HT-29 (cell line): ENCODE measurements around the gene TCFL5. TPM values are rescaled to one million over a fixed set of nuclear protein-coding genes. Genes with fewer than 3 reads are reported as not detected.
"Not testable (repeated sequence)": the region's sequence is repeated elsewhere in the genome, so short reads cannot be mapped to it uniquely, and the experiment has no call there.

Experiments
- DNase-seq: peaks from one replicate; pipeline ENCODE4 v3.0.0-alpha.2; 2015; ENCODE audit warnings: low spot score
- total RNA-seq: library from RNA; depleted of rRNA; stranded (reverse); fragments of >200 nt; shearing (Covaris generic); gene quantifications from 2 replicates; pipeline ENCODE4 v1.2.3, GENCODE V29; 2014

Gene TCFL5
- total RNA-seq, 1 experiment from 2014 or later: 16.1 TPM

DNA sequence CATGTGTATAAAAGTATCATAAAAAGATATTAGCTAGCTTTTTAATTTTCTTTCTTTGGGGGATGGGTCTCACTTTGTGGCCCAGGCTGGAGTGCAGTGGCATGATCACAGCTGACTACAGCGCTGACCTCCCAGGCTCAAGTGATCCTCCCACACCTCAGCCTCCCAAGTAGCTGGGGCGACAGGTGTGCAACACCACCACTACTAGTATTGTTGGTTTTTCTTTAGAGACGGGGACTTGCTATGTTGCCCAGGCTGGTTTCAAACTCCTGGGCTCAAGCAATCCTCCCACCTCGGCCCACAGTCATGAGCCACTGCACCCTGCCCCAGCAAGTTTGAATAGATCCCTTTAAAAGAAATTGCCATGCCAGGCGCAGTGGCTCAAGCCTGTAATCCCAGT, 6.5 kb downstream of the TCFL5 start:
- DNase-seq: no peak

DNA sequence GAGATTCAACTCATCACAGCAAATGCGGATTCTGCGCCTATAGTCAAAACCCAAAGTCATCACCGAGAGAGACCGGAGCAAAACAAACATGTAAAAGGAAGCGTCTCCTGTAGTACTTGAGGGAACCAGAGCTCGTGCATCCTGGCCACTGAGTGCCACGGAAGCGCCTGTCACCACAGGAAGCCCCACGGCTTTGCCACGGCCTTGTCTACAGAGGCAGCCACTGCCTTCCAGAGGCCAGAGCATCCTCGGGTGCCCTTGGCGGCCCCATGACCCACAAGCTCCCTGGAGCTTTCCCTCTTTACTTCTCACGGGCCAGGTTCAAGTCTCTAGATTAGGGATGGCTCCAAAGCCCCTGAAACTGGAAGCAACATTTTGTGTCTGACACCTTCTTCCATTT, 7.5 kb downstream of the TCFL5 start:
- no peak for DNase-seq

DNA sequence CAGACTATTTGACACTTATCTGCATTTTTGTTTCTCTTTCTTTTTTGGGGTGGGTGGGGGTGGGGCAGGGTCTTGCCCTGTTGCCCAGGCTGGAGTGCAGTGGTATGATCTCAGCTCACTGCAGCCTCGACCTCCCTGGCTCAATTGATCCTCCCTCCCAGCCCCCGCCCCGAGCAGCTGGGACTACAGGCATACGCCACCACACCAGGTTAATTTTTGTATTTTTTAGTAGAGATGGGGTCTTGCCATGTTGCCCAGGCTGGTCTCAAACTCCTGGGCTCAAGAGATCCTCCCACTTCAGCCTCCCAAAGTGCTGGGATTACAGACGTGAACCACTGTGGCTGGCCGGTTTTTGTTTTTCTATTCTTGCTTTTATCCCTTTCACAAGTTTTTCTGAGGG, 8.3 kb downstream of the TCFL5 start:
- DNase-seq: not testable (repeated sequence)

DNA sequence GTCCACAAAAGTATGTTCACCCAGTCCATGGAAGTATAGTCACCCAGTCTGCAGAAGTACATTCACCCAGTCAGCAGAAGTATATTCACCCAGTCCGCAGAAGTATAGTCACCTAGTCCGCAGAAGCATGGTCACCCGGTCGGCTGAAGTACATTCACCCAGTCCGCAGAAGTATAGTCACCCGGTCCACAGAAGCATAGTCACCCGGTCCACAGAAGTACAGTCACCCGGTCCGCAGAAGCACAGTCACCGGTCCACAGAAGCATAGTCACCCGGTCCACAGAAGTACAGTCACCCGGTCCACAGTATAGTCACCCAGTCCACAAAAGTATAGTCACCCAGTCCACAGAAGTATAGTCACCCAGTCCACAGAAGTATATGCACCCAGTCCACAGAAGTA, 8.8 kb downstream of the TCFL5 start:
- DNase-seq: no peak

DNA sequence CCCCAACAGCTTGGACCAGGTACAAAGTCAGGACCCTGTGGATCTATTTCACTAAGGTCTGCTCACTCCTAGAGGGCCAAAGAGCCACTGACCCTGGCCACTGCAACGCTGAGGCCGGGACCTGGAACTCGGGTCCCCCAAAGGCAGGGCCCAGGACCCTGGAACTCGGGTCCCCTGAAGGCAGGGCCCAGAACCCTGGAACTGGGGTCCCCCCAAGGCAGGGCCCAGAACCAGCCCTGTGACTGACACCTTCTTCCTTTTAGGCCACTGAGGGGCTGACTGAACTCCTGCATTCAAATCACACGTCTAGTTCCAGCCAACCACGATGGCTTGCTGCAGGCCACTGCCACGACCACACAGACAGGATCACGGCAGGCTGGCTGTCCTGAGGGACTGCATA, 9.4 kb downstream of the TCFL5 start:
- no peak for DNase-seq

DNA sequence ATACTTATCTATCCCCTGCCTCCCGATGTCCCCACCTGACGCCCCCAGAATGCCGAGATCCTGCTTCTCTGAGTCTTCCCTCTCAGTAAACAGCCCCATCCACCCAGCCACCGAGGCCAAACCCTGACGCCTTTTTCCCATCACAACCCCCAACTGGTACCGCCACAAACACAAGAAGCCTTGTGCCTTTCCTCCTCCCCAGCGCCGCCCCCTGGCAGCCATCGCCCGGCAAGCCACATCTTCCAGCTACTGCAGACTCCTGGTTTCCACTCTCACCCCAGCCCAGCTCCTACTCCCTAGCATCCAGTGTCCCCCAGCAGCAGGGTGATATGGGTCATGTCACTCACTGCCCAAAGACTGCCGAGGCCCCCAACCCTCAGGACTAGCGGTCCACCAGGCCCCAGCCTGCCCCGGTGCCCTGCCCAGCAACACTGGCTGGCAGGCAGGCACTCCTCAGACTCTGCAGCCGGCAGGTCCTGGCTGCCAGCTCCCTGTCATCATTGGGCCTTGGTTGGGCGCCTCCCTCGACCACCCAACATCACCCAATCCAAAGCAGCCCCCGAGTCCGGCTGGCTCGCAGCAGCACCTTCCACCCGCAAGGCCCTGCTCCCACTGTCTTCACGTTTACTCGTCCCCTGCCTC, 11.2 kb downstream of the TCFL5 start:
- no peak for DNase-seq

DNA sequence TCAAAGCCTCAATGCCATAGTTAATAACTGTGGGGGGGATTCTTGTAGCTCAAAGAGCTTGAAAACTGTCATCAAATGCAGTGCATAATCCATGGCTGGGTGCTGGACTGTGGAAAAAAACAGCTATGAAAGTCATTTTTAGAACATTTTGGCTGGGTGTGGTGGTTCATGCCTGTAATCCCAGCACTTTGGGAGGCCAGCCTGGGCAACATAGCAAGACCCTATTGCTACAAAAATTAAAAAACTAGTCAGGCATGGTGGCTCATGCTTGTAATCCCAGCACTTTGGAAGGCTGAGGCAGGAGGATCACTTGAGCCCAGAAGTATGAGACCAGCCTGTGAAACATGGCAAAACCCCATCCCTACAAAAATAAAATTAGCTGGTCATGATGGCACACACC, 12.2 kb downstream of the TCFL5 start:
- DNase-seq: no peak

DNA sequence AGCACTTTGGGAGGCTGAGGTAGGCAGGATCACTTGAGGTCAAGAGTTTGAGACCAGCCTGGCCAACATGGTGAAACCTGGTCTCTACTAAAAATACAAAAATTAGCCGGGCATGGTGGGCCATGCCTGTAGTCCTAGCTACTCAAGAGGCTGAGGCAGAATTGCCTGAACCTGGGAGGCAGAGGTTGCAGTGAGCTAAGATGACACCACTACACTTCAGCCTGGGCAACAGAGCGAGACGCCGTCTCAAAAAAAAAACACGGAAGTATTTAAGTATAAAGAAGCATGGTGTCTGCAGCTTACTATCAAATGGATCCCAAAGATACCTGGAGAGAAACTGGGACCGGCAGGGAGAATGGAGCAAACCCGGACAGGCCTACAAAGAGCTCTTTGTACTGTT, 12.7 kb downstream of the TCFL5 start:
- not testable (repeated sequence) for DNase-seq

DNA sequence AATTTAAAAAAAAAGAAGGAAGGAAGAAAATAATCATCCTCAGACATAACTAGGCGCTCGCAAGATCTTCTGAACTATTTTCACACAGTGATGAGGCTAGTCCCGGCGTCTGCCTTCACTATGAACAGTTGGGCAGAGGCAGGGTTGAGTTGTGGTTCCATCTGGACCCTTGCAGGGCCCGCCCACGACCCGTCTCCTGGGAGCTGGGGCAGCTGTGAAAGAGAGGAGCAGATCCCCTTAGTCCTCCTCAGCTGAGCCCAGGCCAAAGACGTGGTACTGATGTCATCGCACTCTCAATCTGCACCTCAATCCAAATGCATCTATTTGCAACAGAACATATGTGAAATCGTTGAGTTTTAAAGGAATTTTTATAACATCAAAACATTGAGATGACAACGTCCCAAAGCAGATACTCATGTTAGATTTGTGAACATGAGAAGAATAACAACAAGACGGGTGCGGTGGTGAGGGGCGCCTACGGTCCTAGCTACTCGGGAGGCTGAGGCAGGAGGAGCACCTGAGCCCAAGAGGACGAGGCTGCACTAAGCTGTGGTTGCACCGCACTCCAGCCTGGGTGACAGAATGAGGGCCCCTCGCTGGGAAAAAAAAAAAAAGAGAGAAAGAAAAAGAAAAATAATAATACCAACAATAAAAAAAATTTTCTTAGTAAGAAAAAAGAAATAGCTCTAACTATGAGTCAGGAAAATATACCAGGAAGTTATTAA, 15.3 kb downstream of the TCFL5 start:
- no peak for DNase-seq

DNA sequence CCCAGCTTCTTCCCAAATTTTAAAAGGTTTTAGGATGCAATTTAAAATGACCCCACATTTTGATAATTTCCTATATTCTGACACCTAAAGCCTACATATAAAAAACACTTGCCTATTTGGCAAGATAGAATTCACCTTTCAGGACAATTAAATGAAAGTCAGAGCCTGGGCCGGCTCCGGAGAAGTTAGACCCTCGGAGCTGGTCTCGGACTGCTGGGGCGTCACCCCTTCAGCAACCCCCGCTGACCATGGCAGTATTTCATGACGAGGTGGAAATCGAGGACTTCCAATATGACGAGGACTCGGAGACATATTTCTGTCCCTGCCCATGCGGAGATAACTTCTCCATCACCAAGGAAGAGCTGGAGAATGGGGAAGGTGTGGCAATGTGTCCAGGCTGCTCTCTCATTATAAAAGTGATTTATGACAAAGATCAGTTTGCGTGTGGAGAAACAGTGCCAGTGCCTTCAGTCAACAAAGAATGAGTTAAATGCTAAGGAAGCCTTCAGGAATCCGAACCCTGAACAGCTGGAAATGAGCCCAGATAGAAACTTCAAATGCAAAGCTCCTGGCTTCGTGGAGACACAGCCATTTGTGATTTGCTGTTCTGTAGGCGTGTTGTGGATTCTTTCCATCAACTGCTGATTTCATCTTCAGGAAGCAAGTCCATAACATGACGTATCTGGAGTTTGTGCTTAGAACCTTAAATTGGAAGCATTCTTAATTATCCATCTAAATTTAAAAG, 16.0 kb downstream of the TCFL5 start:
- no peak for DNase-seq

DNA sequence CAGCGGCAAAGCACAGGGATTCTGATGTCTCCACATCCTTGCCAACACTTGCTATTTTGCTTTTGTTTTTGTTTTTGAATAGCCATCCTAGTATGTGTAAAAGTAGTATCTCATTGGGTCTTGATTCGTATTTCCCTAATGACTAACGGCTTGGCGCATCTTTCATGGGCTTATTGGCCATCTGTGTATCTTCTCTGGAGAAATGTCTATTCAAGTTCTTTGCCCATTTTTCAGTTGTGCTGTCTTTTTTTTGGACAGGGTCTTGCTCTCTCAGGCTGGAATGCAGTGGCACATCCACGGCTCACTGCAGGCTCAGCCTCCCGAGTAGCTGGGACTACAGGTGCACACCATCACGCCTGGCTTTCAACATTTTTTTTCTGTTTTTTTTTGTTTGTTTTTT, 17.4 kb downstream of the TCFL5 start:
- no peak for DNase-seq

DNA sequence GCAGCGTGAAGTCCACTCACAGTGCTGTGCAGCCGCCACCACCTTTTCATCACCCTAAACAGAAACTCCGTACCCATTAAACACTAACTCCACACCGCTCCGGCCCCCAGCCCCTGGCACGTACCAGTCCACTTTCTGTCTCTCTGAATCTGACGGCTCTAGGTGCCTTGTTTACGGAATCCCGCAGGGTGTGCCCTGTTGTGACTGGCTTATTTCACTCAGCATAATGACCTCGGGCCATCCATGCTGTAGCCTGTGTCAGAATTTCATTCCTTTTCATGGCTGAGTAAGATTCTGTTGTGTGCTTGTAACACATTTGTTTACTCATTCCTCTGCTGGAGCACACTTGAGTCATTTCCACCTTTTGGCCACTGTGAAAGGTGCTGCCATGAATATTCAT, 18.0 kb downstream of the TCFL5 start:
- no peak for DNase-seq

DNA sequence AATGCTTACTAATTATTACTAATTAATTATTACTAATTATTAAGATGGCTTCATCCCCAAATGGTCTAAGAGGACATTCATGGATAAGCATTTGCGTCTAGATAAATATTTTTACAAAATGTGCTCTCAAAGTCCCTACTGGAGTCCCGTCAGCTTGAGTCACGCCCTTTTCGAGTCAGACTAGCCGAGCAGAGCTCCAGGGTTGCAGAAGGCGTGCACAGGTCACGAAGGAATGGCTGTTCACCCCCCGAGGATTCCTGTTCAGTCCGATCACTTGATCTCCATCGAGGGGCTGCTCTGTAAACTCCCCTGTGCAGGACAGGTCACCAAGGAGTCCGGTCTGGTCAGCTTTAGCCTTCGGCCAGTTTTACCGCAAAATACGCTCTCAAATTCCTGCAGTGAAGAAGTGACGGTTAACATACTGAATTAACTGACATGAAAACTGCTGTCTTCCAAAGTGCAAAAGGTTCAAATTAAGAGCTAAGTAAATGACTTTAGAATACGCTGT, 19.9 kb downstream of the TCFL5 start:
- no peak for DNase-seq

DNA sequence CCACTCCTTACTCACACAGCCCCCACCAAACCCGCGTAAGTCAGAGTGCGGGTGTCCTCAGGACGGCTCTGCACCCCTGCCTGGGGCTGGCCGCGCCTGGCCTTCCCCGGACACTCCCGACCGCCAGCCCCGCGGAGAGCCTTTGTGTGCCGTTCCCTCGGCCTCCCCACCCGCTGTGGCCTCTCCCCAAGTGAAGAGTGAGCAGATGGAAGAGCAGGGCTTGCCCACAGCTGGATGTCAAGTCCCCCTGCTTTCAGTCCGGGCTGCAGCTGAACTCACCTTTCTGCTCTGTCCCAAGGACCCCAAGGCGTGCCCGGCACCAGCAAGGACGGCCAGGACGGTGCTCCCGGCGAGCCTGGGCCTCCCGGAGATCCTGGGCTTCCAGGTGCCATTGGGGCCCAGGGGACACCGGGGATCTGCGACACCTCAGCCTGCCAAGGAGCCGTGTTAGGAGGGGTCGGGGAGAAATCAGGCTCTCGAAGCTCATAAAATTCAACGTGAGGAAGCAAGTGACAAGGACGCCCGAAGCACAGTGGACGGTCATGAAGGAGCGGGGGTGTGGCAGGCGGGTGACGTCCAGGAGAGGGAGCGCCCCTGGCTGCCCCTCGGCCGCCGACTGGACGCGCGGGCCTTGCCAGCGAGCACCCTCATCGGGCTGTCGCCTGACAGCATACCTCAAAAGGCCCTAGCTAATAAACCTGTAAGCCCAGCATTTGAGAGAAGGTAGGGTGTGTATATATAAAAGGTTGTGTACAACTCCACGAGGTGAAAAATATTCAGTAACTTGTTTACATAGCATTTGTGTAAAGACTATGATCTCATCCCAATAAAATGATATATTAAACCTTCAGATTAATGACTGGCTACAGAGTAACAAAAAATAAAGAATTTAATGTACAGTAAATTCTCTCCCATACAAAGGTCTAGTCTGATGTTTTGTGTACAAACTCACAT, 21.1 kb downstream of the TCFL5 start:
- DNase-seq: no peak

DNA sequence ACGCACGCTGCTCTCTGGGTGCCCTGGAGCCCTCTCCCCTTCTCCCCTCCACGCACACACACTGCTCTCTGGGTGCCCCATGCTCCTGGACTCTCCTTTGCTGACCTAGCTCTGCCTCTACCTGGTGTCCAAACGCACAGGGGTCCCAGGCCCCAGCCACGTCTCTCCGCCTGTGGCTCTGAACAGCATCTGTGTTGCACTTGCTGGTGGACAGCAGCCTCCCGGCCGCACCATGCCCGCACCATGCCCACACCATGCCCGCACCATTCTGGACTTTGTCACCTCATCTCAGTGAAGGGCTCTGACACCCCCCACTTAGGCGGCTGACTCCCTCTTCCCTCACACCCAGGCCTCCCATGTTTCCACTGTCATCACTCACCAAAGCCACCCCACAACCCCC, 21.8 kb downstream of the TCFL5 start:
- no peak for DNase-seq

DNA sequence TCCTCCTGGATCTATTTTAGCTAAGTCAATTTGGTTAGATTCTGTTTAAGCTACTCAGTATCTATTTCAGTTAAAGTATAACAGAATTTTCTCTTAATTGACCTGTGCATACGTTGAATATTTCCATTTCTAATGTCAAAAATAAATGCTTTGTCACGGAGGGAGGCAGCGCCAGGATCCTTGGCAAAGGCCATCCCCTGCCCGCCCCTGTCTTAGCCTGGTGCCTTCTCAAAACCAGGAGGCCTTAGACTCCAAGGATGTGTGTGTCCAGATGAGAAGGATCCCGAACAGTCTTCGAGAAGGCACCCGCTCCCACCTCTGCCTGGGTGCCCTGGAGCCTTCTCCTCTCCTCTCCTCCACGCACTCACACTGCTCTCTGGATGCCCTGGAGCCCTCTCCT, 22.4 kb downstream of the TCFL5 start:
- no peak for DNase-seq

DNA sequence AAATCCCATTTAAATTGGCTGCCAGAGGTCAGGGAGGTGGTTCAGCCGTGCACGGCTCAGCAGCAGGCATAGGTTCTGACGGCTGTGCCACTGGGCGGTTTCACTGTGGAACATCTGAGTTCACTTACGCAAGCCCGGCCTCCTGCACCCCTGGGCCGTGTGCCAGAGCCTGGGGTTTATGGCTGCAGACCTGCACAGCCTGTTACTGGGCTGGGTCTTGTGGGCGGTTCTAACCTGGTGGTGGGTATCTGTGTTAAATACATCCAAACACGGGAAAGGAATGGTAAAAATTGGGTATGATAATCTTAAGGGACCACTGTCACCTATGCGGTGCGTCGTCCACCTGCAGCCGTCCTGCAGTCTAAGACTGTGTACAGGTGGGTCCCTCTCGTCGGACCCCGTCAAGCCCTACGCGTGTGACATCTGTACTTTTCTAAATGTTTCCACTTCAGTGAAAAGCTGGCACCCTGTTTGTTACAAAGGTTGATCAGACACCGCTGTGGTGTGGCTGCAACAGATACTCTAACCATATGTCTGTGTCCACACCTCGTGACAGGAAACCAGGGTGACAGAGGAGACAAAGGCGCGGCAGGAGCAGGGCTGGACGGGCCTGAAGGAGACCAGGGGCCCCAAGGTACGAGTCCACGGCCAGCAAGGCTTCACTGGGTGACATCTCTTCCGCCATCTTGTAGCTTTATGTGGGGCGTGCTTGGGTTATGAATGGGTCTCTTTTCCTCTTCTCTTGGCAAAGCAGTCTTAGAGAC, 23.3 kb downstream of the TCFL5 start:
- peak; percentile 79 for DNase-seq

DNA sequence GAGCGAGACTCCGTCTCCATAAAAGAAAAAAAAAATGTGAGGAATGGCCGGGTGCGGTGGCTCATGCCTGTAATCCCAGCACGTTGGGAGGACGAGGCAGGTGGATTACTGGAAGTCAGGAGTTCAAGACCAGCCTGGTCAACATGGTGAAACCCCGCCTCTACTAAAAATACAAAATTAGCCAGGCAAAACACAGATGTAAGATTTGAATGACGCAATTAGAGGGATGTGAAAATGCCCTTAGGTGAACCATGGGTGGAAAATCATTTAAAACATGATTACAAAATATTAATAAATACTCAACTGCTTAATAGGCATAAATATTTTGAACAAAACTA, 23.9 kb downstream of the TCFL5 start:
- no peak for DNase-seq

DNA sequence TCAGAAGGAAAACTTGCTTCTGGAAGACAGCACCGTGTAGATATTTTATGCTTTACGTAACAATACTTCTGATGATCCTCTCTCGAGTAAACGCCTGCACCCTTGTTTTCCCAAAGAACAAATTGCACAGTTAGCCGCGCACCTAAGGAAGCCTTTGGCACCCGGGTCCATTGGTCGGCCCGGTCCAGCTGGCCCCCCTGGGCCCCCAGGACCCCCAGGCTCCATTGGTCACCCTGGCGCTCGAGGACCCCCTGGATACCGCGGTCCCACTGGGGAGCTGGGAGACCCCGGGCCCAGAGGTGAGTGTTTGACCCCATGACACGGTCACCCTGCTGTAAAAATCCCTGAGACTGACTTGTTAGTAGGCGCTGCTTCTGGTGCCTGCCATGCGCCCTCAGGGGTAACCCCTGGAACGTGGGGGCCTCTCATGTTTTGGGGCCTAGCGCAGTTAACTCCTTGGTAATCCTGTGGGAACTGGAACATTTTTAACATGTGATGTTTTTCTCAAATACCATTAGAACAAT, 24.6 kb downstream of the TCFL5 start:
- no peak for DNase-seq
